Activated CD8-positive, alpha-beta memory T cell treated with anti-CD3 and anti-CD28 coated beads, Interleukin-2, amount 50 U/mL, for 24 hours (primary cell): ENCODE measurements around the gene LSR.

Experiments used
- DNase-seq: peaks from one replicate; pipeline ENCODE4 v3.0.0-alpha.2; 2020; ENCODE audit errors: extremely low read depth

LSR gene

DNA sequence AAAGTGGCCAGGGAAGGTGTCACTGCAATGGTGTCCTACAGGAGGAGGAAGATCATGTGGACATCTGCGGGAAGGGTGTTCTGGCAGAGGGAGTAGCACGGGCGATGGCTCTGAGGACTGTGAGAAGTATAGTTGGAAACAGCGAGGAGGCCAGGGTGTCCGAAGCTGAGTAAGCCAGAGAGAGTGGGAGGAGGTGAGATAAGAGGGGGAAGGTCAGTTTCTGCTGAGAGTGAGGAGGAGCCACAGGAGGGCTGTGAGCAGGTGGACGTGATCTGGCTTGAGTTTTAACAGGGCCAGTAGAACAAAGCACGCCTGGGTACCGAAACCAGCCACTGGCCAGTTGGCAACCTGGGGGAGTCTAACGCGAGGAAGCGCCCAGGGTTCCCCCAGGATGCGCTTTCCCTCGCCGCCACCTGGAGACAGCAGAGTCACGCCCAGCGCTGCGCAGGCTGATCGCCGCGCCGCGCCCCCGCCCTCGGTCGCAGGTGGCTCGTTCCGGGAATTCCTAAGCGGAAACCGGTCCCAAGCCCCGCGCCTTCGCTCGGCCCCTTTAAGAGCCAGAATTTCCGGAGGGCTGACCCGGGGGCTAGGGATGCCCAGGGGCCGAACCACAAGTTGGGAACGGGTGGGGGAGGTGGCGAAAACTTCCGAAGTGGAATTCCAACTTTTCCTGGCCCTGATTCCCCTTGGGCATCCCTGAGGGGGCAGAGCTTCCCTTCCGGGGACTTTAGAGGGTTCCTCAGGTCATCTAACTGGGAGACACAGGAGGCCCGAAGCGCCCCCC is 1.1 kb upstream of the LSR start:
- DNase-seq = no peak

DNA sequence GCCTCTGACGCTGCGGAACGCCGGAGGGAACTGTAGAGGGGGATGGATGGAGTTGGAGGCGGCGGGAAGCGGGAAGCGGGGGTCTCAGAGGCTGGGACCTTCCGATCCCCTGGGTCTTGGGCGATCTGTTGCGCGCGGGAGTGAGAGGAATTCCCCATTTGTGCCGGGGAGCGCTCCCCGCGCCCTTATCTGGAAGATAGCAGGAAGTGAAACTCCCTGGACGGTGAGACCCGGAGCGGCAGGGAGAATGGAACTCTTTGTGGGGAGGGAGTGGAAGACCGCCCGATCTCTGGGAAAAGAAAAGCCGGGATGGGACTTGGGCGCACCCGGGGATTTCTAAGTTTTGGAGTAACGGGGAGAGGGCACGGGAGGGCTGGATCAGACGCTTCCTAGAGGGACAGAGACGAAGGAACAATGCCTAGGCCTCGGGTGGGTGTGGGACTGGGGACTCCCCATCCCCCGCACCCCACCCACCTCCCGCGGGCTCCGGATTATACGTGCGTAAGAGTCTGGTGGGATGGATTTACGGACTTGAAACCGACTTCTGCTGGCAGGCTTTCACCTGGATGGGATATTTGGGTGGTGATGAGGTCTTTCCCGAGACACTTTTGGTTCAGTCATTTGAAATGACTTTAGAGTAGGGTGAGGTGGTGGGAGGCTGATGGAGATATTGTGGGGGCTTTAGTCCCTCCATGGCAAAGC is 495 bp downstream of the LSR start:
- no peak for DNase-seq

DNA sequence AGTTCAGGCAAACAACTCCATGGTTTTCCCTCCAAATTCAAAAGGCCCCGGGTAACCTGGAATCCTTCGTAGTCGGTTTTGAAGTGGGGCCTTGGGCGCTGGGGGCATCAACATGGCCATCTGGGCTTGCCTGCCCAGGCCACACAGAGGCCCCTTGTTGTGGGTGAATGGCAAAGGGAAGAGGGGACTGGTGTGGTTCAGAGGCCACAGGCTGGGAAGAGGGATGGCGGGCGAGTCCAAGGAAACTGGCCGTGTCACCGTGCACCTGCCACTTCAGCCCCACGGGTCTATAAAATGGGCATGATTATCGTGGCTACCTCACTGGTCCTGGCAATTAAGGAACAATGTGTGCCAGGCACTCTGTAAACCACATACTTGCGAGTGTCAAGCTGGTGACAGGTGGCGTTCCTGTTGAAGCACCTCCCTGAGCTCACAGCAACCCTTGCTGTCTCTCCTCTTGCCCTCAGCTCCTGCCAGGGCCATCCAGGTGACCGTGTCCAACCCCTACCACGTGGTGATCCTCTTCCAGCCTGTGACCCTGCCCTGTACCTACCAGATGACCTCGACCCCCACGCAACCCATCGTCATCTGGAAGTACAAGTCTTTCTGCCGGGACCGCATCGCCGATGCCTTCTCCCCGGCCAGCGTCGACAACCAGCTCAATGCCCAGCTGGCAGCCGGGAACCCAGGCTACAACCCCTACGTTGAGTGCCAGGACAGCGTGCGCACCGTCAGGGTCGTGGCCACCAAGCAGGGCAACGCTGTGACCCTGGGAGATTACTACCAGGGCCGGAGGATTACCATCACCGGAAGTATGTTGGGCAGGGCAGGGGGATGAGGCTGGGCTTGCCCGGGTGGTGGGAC is 1.3 kb downstream of the LSR start:
- no peak for DNase-seq

DNA sequence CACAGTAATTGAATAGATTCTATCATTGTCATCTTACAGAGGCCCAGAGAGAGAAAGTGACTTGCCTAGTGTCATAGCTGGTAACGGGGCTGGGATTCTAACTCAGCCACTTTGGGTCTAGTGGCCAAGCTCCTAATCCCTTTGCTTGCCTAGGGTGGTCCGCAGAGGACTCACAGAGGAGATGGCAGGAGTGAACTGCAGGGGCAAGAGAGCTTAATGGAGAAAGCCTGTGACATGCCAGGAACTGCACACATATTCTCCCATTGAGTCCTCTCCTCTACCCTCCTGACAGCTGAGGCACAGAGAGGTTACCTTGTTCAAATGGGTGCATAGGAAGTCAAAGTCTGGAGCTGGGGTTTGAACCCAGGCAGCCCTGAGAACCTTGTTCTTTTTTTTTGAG is 2.7 kb downstream of the LSR start:
- no peak for DNase-seq

DNA sequence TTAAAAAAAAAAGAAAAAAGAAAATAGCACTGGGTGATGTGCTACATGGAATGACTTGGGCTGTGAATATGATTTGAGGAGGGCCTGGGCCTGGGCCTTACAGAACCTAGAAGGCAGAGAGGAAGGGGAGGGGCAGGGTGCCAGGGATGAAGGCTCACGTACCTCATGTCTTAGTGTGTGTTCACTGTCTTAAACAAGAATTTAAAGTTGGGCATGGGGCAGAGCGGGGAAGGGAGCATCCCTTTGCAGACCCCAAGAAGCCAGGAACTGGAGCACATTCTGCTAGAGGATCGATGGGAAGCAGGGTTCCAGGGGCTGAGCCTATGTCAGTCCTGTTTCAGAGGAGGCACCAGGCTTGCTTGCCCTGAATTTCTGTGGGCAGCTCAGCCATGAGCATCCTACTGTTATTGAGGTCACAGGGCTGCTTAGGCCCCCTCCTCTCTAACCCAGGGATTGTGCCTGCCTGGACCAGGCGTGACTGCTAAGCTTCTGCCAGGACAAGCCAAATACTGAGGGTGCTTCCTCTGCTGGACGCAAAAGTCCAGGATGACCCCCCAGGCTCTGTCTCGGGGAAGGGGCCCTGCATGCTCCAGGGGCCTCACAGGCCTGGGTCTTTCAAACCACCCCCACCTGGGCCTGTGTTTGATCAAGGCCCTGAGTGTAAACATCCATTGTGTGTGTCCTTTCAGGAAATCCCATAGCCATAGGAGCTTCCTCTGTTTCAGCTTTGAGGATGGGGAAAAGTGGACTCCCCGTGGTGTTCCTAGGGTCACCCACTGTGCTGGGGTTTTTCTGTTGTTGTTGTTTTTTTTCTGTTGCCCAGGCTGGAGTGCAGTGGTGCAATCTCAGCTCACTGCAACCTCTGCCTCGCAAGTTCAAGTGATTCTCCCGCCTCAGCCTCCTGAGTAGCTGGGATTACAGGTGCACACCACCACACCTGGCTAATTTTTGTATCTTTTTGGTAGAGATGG is 4.8 kb downstream of the LSR start:
- DNase-seq = no peak

DNA sequence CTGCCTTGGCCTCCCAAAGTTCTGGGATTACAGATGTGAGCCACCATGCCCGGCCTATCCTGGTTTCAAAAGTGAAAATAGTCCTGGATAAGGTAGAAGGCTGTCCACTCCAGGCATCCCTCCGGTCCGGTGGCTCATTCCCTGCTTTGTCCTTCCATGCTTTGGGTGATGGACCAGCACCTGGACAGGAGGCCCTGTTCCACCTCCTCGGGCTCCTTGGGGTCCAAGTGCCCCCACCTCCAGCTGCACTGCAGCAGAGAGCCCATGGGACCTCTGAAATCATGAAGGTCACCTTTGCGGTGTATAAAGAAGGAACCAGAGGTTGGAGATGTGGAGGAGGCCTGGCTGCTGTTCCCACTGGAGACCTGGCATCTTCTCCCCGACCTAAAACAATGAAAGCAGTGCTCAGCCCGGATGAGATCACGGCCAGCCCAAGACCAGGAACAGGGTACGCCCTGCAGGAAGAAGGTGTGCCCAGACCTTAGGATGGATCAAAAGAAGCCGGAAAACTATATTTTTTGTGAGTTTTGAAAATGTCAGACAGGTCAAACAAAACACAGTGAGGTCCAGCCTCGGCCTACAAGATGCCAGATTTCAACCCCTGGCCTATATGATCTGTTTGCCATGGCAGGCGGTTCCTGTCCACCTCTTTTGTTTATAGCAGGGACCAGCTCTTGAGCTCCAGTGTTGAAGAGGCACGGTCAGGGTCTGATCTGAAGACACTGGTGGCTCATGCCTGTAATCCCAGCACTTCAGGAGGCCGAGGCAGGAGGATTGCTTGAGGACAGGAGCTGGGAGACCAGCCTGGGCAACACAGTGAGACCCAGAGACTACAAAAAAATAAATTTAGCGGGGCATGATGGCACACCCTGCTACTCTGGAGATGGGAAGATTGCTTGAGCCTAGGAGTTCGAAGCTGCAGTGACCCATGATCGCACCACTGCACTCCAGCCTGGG is 5.8 kb downstream of the LSR start:
- no peak for DNase-seq

DNA sequence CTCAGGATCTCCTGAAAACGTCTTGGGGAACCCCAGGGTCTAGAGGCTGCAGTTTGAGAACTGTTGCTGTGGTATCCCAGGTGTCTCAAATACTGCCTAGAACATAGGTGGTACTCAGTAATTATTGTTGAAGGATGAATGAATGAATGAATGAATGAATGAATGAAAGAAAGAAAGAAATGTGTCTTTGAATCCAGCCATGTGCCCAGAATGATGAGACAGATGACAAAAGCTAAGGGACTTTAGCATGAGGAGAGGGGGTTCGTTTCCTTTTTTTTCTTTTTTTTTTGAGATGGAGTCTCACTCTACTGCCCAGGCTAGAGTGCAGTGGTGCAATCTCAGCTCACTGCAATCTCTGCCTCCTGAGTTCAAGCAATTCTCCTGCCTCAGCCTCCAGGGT is 7.8 kb downstream of the LSR start:
- DNase-seq = no peak

DNA sequence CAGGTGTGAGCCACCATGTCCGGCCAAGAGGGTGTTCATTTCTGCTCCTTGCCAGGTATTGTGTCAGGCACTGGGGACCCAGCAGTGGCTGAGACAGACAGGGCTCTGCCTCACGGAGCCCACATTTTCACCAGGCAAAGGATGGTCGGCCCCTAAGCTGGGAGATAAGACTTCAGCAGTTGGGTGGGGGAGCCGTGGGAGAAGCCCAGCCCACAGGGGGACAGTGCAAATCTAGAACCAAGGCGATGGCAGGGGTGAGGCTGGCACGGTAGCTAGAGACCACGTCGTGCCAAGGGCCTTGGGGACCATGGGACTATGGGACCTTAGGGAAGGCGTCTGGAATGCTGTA is 8.3 kb downstream of the LSR start:
- no peak for DNase-seq

DNA sequence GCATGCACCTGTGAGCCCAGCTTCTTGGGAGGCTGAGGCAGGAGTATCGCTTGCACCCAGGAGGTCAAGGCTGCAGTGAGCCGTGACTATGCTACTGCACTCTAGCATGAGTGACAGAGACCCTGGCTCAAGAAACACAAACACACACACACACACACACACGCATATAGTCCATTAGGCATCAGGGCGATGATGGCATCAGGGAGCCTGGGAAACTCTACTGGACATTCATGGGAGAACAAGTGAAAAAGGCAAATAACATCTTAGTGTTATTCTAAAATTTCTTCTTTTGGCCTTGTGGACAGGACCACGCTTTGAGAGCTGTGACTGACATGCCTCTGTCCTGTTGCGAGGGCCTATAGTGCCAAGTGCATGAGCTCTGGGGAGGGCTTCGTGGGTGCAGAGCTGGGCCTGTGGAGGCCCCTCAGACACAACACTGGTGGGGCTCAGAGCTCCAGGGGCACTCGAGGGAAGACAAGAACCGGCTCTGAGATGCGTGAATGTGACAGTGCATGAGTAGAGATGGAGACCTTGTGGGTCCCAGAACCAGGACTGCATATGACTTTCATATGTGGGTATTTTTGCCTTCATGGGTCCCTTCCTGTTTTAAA is 12.0 kb downstream of the LSR start:
- DNase-seq = no peak

DNA sequence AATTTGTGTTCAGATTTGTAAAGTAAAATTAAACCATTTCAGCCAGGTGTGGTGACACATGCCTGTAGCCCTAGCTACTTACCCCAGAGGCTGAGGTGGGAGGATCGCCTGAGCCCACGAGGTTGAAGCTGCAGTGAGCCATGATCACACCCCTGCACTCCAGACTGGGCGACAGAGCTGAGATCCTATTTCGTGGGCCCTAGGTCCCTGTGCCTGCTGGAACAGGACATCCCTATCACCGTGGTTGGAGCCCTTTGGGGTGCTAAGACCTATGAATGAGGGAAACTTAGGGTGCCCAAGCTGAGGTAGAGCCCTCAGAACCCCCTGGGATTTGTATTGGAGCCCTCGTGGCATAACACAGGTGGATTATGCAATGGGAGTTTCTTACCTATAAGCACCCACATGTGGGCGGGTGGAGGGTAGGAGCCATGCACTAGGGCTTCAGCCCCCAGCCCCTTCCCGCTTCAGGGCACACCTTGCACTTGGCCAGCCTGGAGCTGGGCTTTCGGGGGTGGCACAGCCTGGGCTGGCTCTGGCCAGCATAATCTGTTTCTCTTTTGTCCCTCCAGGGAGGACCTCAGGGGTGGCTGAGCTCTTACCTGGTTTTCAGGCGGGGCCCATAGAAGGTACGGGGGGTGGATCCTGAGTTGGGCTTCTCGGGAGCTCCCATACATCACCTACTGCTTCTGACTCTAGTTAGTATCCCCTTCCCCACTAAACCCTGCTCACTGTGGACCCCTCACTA is 12.7 kb downstream of the LSR start:
- no peak for DNase-seq

DNA sequence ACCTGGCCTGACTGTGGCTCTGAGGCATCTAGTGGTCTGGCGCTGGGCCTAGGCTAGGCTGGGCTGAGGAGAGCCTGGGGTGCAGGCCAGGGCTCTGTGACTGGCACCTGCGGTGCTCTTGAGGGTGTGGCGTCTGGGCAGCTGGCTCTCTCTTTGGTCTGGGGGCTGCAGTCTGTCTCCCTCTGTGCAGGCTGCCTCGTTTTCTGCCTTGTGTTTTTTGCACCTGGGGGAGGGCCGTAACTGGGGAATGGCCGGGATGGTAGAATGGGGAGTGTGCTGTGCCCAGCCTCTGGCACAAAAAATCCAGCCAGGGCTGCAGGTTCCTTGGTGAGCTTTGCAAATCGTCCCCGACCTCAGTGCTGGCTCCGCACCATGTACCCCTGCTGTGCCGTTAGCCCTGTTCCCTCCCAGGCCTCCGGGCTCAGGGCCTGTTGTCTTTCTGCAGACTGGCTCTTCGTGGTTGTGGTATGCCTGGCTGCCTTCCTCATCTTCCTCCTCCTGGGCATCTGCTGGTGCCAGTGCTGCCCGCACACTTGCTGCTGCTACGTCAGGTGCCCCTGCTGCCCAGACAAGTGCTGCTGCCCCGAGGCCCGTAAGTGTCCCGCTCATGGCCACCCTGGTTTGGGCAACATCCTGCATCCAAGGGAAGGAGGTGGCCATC is 13.4 kb downstream of the LSR start:
- DNase-seq = no peak

DNA sequence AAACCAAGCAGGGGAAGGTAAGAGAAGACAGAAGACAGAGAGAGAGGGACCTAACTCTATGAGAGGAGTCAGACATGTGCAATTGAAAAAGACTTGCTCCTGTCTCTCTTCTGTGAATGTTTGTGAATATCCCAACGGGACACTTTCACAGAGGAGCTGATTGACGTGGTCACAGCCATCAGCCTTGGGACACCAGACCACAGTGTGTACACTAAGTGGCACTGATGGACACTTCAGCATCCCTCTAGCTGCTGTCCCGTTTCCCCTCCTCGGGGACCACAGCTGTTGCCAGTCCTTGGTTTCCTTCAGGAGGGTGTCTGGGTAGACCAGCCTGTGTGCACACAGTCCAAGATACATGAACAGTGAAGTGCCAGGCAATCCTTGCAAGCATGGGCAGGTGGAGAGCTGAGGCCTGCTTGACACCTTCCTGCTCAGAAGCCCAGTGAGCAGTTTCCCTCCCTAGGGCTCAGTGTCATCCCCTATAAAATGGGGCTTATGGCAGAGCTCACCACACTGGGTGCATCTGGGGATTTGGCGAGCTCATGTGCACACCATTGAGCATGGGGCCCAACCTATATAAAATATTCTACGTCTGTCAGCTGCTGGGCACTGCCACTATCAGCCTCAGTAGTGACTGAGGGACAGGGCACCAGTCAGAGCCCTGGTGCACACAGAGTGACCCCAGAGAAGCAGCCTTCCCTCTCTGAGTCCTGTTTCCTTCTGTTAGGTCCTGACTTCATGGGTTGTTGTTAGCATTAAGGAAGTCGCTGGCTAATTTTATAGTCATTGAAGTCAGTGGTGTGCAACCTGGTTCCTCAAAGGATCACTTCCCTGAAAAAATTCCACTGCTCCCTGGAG is 15.7 kb downstream of the LSR start:
- DNase-seq = no peak

DNA sequence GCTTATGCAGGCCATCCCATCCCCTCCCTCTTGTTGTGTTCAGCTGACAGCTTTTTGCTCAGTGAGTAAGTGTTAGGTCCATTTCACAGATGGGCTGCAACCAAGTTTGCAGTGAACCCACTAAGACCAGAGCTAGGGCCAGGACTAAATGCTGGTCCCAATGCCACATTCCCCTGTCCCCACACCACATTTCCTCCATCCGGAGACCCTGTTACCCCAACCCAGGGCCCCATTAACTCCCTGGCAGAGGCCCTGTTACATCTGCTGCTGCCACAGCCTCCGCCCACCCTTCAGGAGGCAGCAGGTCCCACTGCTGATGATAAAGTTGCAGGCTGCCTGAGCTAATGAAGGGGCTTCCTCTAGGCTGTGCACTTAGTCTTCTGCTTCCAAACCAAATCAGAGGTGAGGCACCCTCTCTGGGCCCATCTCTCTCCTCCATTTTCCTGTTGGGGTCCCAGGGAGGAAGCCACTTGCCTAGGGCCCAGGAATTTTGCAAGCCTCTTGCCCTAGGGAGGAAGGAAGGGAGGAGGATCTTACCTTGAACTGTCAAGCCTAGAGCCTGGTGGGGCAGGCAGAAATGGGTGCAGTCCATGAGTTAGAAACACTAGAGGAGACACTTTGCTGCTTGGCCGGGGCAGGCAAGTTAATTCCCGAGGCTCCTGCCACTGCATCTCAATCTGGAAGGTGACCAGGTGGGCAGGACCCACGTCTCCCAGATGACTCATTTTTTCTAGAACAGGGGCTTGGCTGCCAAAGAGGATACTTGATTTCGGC is 16.5 kb downstream of the LSR start:
- no peak for DNase-seq

DNA sequence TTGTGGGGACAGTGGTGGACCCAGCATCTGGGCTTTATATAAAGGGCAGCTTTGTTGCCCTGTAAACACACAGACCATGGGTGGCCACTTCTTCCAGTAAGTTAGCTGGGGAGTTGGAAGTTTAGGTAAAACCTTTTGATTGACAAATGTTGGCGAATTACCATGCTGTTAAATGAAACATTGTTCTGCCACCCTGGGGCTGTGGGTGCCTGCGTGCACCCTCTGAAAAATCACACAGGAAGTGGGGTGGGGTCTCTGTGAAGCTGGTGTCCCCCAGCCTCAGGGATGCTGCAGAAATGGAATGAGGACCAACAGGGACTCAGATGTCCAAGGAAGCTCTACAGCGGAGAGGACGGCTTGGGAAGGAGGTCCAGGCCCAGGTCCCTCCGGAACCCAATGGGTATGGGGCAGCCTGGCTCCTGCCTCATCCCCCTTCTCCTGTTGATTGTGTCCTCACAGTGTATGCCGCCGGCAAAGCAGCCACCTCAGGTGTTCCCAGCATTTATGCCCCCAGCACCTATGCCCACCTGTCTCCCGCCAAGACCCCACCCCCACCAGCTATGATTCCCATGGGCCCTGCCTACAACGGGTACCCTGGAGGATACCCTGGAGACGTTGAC is 17.2 kb downstream of the LSR start:
- DNase-seq = no peak

DNA sequence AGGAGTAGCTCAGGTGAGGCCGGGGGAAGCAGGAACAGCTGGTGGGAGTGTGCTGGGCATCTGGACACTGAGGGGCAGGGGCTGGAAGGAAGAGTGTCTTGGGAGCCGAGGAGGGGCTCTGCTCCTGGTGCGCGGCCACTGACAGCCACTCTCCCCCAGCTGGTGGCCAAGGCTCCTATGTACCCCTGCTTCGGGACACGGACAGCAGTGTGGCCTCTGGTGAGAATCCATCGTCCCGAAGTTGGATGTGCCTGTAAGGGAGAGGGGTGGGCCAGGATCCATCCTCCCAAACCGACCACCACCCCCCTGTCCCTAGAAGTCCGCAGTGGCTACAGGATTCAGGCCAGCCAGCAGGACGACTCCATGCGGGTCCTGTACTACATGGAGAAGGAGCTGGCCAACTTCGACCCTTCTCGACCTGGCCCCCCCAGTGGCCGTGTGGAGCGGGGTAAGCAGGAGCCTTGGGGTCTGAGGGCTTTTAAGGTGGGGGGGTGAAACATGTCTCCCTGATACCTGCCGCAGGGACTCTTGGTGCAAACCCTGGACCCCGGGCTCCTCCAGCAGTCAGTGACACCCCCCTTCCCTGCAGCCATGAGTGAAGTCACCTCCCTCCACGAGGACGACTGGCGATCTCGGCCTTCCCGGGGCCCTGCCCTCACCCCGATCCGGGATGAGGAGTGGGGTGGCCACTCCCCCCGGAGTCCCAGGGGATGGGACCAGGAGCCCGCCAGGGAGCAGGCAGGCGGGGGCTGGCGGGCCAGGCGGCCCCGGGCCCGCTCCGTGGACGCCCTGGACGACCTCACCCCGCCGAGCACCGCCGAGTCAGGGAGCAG is 17.9 kb downstream of the LSR start:
- DNase-seq = no peak
